Coronary artery (tissue), 2 donors: ENCODE data around the gene USP4.

Experiments
- DNase-seq: peaks from one replicate; pipeline ENCODE4 v3.0.0-alpha.2; 2017; ENCODE audit warnings: low spot score
- H3K27ac ChIP-seq, 2 donors: fragments of 200-600 bp; sonication (generic); one replicate each; pipeline ENCODE4 v1.5.1; 2016 to 2019
- H3K4me3 ChIP-seq: fragments of 200-600 bp; sonication (generic); 2 replicates; pipeline ENCODE4 v1.5.1; 2016; ENCODE audit warnings: mild to moderate bottlenecking, moderate library complexity
- TF ChIP-seq, protein P1 (sequence below): fragments of 200-600 bp; sonication (generic); IDR thresholded peaks from one replicate; pipeline ENCODE4 v1.5.1; 2019; ENCODE audit warnings: antibody characterized with exemption

Gene USP4

DNA sequence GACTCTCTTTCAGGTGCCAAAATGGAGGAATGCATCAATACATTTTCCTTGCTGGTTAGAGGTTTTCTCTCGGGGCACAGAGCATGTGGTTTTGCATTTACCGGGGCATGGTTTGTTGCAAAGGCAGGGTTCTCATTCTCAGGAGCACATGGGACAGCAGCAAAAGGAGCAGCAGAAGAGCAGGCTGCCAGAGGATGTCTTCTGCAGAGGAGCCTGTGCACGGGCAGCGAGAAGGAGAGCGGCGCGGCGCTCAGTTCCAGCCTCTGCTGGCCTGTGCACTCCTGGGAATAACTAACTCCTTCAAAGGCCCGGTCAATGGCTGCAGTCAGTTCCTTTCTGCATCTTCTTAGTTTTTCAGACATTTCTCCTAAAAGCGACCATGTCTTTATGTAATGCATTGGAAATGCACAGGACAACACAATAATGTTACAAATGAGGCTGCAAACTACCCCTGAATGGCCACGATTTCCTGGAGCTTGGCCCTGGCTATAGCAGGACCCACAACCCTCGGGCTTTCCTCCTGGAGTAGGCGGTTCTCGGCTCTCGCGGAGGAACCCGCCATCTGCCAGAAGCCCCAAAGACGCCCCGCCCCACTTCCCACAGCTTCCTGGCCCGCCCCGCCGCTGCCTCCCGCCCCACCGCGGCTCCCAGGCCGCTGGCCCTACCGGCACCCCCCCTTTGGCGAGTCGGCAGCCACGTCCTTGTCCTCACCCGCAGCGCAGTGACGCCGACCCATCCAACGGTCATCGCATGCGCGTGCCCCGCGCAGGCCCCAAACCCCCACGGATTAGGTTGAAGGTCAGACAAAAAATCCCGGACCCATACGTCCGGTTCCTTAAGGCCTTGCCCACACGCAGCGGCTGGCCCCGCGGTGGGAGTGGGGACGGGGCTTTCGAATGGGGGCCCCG, 63.1 kb downstream of the USP4 start, which contains the start of gene C3orf62:
C3orf62 (minus strand) TSS at position 758 of the 908 bp plus-strand sequence; CDS start at position 398, 360 bp downstream.
- Histone ChIP-seq H3K4me3 (peak within 1 kb of the TSS; percentile 76), H3K27ac (peak within 1 kb of the TSS; percentile 91 to 99)
- DNase-seq: peak; percentile 95
- TF ChIP-seq, protein P1, sequence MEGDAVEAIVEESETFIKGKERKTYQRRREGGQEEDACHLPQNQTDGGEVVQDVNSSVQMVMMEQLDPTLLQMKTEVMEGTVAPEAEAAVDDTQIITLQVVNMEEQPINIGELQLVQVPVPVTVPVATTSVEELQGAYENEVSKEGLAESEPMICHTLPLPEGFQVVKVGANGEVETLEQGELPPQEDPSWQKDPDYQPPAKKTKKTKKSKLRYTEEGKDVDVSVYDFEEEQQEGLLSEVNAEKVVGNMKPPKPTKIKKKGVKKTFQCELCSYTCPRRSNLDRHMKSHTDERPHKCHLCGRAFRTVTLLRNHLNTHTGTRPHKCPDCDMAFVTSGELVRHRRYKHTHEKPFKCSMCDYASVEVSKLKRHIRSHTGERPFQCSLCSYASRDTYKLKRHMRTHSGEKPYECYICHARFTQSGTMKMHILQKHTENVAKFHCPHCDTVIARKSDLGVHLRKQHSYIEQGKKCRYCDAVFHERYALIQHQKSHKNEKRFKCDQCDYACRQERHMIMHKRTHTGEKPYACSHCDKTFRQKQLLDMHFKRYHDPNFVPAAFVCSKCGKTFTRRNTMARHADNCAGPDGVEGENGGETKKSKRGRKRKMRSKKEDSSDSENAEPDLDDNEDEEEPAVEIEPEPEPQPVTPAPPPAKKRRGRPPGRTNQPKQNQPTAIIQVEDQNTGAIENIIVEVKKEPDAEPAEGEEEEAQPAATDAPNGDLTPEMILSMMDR: no peak

DNA sequence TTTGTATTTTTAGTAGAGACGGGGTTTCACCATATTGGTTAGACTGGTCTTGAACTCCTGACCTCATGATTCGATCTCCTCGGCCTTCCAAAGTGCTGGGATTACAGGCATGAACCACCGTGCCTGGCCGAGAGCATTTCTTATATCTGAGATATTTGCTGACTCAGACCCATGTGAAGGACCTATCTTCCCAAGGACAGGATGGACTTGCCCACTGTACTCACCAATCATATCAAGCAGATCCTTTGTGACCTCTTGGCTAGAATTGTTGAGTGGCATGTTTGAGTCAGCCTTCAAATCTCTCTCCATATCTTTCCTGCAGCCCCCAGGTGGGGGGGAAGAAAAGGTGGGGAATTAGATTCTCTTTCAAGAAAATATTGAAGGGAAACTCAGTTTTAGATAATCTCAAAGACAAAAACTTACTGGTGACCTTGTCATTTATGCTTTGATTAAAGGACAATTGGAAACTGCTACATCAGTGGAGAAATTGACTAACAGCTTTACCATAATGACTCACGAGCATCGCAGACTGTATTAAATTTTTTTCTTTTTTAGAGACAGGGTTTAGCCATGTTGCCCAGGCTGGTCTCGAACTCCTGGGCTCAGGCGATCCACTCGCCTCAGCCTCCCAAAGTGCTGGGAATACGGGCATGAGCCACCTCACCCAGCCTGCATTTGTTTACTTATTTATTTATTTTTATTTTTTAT, 65.9 kb downstream of the USP4 start:
- TF ChIP-seq, protein P1: no peak
- DNase-seq: no peak
- no peak overlapping the region for H3K27ac ChIP-seq
- no peak overlapping the region for H3K4me3 ChIP-seq

DNA sequence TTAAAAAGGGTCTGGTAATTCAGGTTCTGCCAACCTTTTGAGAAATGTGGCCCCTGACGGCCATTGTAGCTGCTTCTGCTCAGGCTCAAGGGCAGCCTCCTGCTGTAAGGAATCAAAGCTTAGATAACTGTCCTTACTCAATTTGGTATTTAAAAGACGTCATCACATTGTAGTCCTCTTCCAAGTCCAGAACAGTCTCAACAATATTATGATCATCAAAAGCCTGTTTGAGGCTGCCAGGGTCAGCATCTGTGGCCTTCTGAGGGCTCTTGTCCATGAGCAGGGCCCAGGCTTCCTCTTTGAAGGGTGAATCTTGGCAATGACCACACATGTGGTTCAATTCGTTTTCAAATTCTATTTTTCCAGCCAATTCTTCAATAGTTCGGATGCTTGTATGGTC, 68.8 kb downstream of the USP4 start:
- TF ChIP-seq, protein P1: no peak
- Histone ChIP-seq H3K27ac (no peak overlapping the region), H3K4me3 (no peak overlapping the region)
- DNase-seq: no peak

DNA sequence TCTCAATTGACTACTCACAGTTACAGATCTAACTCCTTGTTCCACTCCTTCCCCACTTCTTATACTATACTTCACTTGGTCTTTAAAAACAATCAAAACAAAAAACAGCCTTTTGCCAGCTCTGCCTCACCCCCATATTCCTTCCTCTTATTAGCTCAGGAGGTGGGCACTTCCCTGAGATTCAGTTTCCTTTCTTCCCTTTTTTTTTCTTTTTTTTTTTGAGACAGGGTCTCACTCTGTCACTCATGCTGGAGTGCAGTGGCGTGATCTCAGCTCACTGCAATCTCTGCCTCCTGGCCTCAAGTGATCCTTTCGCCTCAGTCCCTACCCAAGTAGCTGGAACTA, 69.7 kb downstream of the USP4 start:
- DNase-seq: no peak
- TF ChIP-seq, protein P1: no peak
- Histone ChIP-seq H3K4me3 (no peak overlapping the region), H3K27ac (no peak overlapping the region)

DNA sequence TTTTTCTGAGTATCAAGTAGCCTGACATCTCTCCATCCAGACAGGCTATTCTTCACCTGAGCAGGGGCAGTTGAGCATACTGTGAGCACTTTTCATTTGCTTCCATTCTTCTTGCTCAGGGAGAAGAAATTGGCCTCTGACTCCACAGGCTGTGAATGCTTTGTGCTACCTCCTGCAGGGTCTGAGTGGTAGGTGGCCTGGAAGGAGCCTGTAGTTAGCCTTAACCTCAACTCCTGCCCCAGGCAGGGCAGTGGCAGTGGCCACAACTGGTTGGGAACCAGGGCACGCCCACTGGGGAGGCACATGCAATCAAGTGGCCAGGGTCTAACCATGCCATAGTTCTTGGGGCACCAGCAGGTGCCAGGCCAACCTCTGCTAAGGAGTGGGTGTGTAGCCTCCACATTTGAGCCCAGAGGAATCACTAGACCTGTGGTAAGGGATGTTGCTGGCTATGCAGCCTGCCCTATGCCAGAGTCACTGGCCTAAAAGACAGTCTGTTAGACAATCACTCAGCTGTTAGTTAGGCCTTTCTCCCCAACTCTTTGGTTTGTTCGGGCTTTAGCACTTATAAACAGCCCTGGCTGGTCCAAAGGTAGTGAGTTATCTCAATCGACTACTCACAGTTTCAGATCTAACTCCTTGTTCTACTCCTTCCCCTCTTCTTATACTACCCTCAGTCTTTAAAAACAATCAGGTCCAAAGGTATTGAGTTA, 70.3 kb downstream of the USP4 start:
- TF ChIP-seq, protein P1: no peak
- Histone ChIP-seq H3K27ac (no peak overlapping the region), H3K4me3 (no peak overlapping the region)
- no peak for DNase-seq

DNA sequence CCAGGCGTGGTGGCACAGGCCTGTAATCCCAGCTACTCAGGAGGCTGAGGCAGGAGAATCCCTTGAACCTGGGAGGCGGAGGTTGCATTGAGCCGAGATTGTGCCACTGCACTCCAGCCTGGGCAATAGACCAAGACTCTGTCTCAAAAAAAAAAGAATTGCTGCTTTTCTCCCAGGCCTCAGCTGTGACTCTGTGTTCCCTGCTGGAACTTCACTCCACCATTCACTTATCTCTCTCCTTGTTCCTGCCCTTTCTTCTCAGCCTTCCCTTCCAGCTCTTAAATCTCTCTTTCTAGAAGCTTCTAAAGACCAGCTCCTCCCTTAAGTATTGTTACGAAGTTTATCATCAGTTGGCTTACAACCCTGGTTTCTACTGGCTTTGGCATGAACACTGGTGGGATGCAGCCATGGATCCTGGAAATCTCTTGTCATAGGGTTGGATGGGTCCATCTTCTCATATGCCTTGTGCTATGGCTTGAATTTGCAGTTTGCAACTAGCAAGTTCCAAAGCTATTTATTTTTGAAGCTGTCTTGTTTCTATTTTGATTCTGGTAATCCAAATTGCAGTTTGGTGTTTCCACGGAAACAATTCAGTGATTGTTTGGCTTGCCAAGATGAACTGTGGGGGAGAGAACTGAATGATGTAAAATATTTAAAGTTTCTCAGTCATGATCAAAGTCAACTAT, 73.3 kb downstream of the USP4 start:
- no peak for DNase-seq
- Histone ChIP-seq H3K4me3 (no peak overlapping the region), H3K27ac (peak overlapping the region in 1 of 2 donors; percentile 68)
- TF ChIP-seq, protein P1: no peak
